HUDEP-2 (cell line): ENCODE data around the gene ZNF433.
"Not testable (repeated sequence)": the region's sequence is repeated elsewhere in the genome, so short reads cannot be mapped to it uniquely, and the experiment has no call there.

Experiments used
- DNase-seq, 76 experiments: peaks; one replicate each; lab custom pipeline; 2025; ENCODE audit not compliant: unreplicated experiment in 76 of 76; lab: John Stamatoyannopoulos, UW

The ZNF433 gene

DNA sequence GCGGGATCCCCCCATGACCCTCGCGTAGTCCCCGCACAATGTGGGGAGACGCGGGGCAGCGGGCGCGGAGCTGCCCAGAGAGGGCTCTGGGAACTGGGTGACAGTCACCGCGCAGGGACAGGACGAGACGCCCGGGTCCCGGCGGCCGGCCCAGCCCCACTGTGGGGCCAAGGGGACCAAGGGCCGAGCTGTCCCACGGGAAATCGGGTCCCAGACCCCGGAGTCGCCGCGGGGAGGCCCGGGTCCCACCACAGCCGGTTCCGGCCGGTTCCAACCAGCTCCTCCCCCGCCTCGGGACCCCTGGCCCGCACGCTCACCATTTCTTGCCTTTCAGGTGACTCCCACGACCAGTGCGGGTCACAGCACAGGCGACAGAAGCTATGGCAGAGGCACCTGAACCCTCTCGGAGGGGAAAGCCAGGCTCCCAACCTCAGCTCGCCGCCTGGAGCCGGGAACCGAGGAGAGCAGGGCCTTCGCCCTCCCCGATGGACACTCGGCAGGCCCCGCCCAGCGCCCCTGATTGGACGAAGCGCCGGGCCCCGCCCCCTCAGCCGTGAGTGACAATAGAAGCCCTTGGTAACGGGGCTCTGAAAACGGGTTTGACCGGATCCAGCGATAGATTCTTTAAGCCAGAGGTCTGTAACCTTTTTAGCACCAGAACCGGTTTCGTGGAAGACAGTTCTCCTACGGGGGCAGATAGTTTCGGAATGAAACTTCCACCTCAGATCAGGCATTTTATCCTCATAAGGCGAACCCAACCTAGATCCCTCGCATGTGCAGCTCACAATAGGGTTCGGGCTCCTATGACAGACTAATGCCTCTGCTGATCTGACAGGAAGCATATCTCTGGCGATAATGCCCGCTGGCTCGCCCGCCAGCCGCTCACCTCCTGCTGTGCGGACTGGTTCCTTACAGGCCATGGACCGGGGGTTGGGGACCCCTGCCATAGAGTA is at the start of gene ZNF433:
ZNF433 (minus strand) TSS at position 460 of the 953 bp plus-strand sequence; CDS start at position 320, 140 bp downstream.
- DNase-seq: peak in 56 of 76 experiments; percentile 8 to 93 (median 68)

GRCh38 chr19:12083336-12083735 is 47.9 kb upstream of the ZNF433 start:
- DNase-seq: not testable (repeated sequence)

DNA sequence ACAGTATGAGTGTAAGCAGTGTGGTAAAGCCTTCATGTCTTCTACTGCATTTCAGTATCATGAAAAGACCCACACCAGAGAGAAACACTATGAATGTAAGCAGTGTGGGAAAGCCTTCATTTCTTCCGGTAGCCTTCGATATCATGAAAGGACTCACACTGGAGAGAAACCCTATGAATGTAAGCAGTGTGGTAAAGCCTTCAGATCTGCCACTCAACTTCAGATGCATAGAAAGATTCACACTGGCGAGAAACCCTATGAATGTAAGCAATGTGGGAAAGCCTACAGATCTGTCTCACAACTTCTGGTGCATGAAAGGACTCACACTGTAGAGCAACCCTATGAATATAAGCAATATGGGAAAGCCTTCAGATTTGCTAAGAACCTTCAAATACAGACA is 41.9 kb upstream of the ZNF433 start:
- DNase-seq: no peak

DNA sequence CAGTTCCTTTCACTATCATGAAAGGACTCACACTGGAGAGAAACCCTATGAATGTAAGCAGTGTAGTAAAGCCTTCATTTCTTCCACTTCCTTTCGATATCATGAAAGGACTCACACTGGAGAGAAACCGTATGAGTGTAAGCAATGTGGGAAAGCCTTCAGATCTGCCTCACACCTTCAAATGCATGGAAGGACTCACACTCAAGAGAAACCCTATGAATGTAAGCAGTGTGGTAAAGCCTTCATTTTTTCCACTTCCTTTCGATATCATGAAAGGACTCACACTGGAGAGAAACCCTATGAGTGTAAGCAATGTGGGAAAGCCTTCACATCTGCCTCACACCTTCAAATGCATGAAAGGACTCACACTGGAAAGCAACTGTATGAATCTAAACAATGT is 40.9 kb upstream of the ZNF433 start:
- not testable (repeated sequence) for DNase-seq

- no peak for DNase-seq
Observed at GRCh38 chr19:12075538-12076139, 40.2 kb upstream of the ZNF433 start.

DNA sequence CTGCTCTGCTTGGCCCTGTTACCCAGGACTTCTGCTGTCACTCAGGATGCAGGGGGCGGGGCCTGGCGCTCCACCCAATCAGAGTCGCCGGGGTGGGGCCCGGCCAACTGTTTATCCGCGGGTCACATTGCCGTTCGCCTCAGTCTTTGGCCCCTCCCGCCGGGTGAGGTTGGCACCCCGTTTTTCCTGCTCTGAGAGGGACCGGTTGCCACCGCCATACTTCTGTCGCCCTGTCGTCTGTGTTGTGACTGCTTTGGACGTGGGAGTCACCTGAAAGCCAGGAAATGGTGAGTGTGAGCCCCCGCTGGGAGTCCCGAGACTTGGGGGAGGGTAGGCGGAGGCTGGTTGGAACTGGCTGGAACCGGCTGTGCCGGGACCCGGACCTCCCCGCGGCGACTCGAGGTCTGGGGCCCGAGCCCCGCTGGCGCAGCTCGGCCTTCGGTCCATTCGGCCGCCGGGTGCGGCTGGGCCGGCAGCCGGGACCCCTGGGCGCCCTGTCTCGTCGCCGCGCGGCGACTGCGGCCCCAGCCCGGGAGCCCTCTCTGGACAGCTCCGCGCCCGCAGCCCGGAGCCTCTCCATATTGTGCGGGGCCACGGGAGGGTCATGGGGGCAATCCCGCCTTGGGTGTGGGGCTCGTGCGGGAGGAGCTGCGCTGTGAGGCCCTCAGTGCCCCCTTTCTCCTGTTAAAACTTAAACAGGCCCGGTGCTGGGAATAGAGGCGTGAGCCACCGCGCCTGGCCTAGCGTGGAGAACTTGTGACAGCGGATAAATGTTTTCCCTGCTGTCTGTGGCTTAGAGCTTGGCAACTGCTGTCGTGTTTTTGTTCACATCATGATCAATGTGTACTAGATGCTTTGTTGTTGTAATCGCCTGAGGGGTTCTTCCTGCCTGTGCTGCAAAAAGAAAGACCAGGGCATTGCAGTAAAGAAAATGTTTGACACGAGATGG is 29.4 kb upstream of the ZNF433 start, which contains the start of gene ZNF844:
ZNF844 (plus strand) TSS at position 142 of the 949 bp plus-strand sequence; CDS start at position 285, 143 bp downstream.
- DNase-seq: no peak

- no peak for DNase-seq
Observed at GRCh38 chr19:12055784-12056183, 20.3 kb upstream of the ZNF433 start.

DNA sequence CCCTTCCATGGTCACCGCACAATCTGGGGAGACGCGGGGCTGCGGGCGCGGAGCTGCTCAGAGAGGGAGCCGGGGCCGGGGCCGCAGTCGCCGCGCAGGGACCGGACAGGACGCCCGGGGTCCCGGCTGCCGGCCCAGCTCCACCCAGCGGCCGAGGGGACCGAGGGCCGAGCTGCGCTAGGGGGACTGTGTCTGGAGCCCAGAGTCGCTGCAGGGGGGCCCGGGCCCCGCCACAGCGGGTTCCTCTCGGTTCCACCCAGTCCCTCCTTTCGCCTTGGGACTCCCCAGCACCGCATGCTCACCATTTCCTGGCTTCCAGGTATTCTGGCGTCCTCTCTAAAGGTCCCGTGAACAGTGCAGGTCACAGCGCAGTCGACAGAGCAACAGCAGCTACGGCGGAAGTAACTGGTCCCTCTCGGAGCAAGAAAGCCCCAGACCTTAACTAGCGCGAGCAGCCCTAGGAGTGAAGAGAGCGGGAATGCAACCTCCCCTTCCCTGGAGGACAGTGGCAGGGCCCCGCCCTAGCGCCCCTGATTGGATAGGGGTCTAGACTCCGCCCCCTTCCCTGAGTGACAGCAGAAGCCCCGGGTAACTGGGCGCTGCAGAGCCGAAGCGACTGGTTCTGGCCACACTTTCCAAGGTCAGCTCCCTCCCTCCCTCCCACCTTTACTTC is 17.2 kb upstream of the ZNF433 start, which contains the start of gene ZNF878:
ZNF878 (minus strand) TSS at position 465 of the 673 bp plus-strand sequence; CDS start at position 305, 160 bp downstream.
- DNase-seq: peak in 45 of 76 experiments; percentile 2 to 81 (median 38)

DNA sequence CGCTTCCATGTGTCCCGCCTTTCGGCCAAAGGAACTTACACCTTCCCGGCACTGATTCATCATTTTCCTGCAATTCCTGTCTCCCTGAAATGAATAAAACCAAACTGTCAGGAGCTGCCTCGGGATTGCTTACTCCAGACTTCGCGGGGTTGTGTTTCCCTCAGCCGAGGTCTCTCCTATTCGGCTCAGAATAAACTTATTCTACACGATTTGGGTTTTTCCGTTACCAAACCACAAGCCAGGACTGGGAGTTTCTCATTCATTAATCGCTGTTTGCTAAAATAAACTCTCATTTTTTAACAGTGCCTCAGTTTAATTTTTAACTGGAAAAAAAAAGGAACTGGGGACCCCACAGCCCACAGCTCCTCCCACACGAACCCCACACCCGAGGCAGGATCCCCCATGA is 16.6 kb upstream of the ZNF433 start:
- no peak for DNase-seq

- no peak for DNase-seq
Observed at GRCh38 chr19:12047868-12048267, 12.4 kb upstream of the ZNF433 start.

DNA sequence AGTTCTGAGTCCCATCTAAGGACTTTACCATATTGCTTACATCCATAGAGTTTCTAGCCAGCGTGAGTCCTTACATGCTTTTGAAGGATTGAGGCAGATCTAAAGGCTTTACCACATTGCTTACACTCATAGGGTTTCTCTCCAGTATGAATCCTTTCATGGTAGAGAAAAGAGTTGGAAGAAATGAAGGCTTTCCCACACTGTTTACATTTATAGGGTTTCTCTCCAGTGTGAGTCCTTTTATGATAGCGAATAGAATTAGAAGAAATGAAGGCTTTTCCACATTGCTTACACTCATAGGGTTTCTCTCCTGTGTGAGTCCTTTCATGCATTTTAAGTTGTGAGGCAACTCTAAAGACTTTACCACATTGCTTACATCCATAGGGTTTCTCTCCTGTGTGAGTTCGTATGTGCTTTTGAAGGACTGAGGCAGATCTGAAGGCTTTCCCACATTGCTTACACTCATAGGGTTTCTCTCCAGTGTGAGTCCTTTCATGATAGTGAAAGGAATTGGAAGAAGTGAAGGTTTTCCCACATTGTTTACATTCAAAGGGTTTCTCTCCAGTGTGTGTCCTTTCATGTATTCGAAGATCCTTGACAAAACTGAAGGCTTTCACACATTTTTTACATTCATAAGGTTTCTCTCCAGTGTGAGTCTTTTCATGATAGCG is 8.4 kb upstream of the ZNF433 start:
- DNase-seq: no peak

- DNase-seq: no peak
Observed at GRCh38 chr19:12042893-12043292, 7.4 kb upstream of the ZNF433 start.

- peak in 1 of 76 experiments; percentile 3 for DNase-seq
Observed at GRCh38 chr19:12034620-12035019, 859 bp downstream of the ZNF433 start.

DNA sequence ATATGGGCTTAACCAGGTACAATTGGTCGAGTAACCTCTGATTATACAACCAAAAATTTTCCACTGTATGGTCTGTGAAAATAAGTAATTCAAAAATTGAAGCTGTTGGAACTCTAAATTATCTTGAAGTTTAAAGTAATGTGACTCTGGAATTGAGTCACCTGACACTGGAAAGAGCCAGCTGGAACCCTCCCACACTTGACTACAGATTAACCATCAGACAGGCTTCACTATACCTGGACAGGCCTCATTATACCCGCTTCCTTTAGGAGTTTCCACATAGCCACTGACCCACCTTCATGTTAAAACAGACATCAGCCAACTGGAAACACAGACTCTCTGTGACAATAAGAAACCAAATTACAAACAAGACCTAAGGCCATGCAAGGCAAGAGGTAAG is 1.3 kb downstream of the ZNF433 start:
- no peak for DNase-seq

- DNase-seq: no peak
Observed at GRCh38 chr19:12015753-12016116, 19.7 kb downstream of the ZNF433 start.

GRCh38 chr19:12015015-12015752 is 20.3 kb downstream of the ZNF433 start:
- DNase-seq: no peak

GRCh38 chr19:12000152-12000981 is 35.1 kb downstream of the ZNF433 start:
- no peak for DNase-seq

GRCh38 chr19:11995174-11995573 is 40.3 kb downstream of the ZNF433 start:
- peak in 2 of 76 experiments; percentile 2 to 7 for DNase-seq
